Stimulated activated CD4-positive, alpha-beta T cell treated with anti-CD3 and anti-CD28 coated beads, Interleukin-12 subunit alpha, Interleukin-12 subunit beta, amount 100 ng/mL, for 48 hours (primary cell): ENCODE measurements around the gene GALNT15.

Experiments
- DNase-seq, 3 donors: peaks; one replicate each; pipeline ENCODE4 v3.0.0-alpha.2; 2020; ENCODE audit warnings: low read depth in 2 of 3, low spot score in 1 of 3

GALNT15 gene

GRCh38 chr3:16174389-16174788, at the start of gene GALNT15:
GALNT15 (plus strand) TSS chr3:16174680; CDS start chr3:16175152, 472 bp downstream.
- DNase-seq: no peak

- DNase-seq: no peak
These were observed 47.8 kb upstream of the GALNT15 start for GRCh38 chr3:16126634-16127033.

- DNase-seq: no peak
These were observed 47.2 kb upstream of the GALNT15 start for GRCh38 chr3:16127249-16127648.

- DNase-seq: no peak
These were observed 44.4 kb upstream of the GALNT15 start for GRCh38 chr3:16130066-16130465.

GRCh38 chr3:16132190-16132589, 42.3 kb upstream of the GALNT15 start:
- DNase-seq: no peak

- DNase-seq: no peak
These were observed 41.6 kb upstream of the GALNT15 start for GRCh38 chr3:16132928-16133327.

GRCh38 chr3:16134173-16134928, 40.1 kb upstream of the GALNT15 start:
- no peak for DNase-seq

- no peak for DNase-seq
These were observed 38.4 kb upstream of the GALNT15 start for GRCh38 chr3:16136055-16136454.

GRCh38 chr3:16137044-16137443, 37.4 kb upstream of the GALNT15 start:
- no peak for DNase-seq

- DNase-seq: no peak
These were observed 36.5 kb upstream of the GALNT15 start for GRCh38 chr3:16137977-16138376.

GRCh38 chr3:16140116-16140893, 34.2 kb upstream of the GALNT15 start:
- DNase-seq: no peak

GRCh38 chr3:16140894-16141285, 33.6 kb upstream of the GALNT15 start:
- no peak for DNase-seq

GRCh38 chr3:16142350-16143025, 32.0 kb upstream of the GALNT15 start:
- DNase-seq: no peak

- no peak for DNase-seq
These were observed 30.5 kb upstream of the GALNT15 start for GRCh38 chr3:16143861-16144447.

- no peak for DNase-seq
These were observed 29.3 kb upstream of the GALNT15 start for GRCh38 chr3:16145176-16145575.

GRCh38 chr3:16146015-16146730, 28.3 kb upstream of the GALNT15 start:
- DNase-seq: no peak

GRCh38 chr3:16147220-16147994, 27.1 kb upstream of the GALNT15 start:
- DNase-seq: no peak

- no peak for DNase-seq
These were observed 26.3 kb upstream of the GALNT15 start for GRCh38 chr3:16148213-16148612.

- no peak for DNase-seq
These were observed 25.7 kb upstream of the GALNT15 start for GRCh38 chr3:16148783-16149182.

GRCh38 chr3:16150285-16150684, 24.2 kb upstream of the GALNT15 start:
- no peak for DNase-seq
